Uterus (tissue), 4 donors: Measurements from ENCODE around the gene SYNJ2. TPM values are rescaled to one million over a fixed set of nuclear protein-coding genes. Genes with fewer than 3 reads are reported as not detected.
A peak's percentile ranks its signal among the peaks of the same experiment; 100 is the strongest.

Source experiments
- DNase-seq, 2 donors: peaks; one replicate each; pipeline ENCODE4 v3.0.0-alpha.2; 2019 to 2020
- H3K27ac ChIP-seq, 2 donors: fragments of 200-600 bp; sonication (generic); 1 replicate in 1 of 2; 2 replicates in 1 of 2; pipeline ENCODE4 v1.5.1; 2016 to 2018
- H3K27me3 ChIP-seq, 2 donors: fragments of 200-600 bp; sonication (generic); one replicate each; pipeline ENCODE4 v1.5.1; 2018 to 2019; ENCODE audit warnings: control low read depth in 1 of 2
- H3K36me3 ChIP-seq, 2 donors: fragments of 200-600 bp; sonication (generic); one replicate each; pipeline ENCODE4 v1.5.1; 2019; ENCODE audit warnings: control low read depth in 1 of 2
- H3K4me1 ChIP-seq, 2 donors: fragments of 200-600 bp; sonication (generic); one replicate each; pipeline ENCODE4 v1.5.1; 2018 to 2019; ENCODE audit warnings: control low read depth in 1 of 2
- H3K4me3 ChIP-seq, 2 donors: fragments of 200-600 bp; sonication (generic); 1 replicate in 1 of 2; 2 replicates in 1 of 2; pipeline ENCODE4 v1.5.1; 2018 to 2019; ENCODE audit warnings: mild to moderate bottlenecking in 1 of 2
- H3K9me3 ChIP-seq, 2 donors: fragments of 200-600 bp; sonication (generic); one replicate each; pipeline ENCODE4 v1.5.1; 2019; ENCODE audit warnings: control low read depth in 1 of 2
- POLR2A ChIP-seq, 2 donors: fragments of 450-650 bp; IDR thresholded peaks; one replicate each; pipeline ENCODE4 v1.6.1; 2016; ENCODE audit warnings: antibody characterized with exemption in 2 of 2, mild to moderate bottlenecking in 1 of 2, moderate library complexity in 1 of 2
- intact Hi-C: fragments of 100-400 bp; cut with DNase I; formaldehyde crosslinking; loops from one replicate; pipeline ENCODE4 v1.15.1; 2023; ENCODE audit warnings: low total_unique reads
- total RNA-seq, 4 donors: library from RNA; depleted of rRNA in 3 of 4; stranded (reverse); fragments of >200 nt in 3 of 4; gene quantifications; one replicate each; pipeline versions ENCODE4 v1.1.0 to v1.2.4, GENCODE V29; 2014 to 2023
- TF ChIP-seq, protein P1 (sequence below), 4 experiments: fragments of 200-600 bp in 2 of 4; fragments of 450-650 bp in 2 of 4; sonication (generic) in 2 of 4; IDR thresholded peaks; one replicate each; pipeline ENCODE4 v1.5.1; 2016 to 2019; ENCODE audit warnings: antibody characterized with exemption in 4 of 4, mild to moderate bottlenecking in 2 of 4, moderate library complexity in 1 of 4
- donor health status: DM: yes; HTN: yes; CAD: no.

SYNJ2 gene
- total RNA-seq, 4 donors from 2014 or later, result 9.5 to 32.2 (median 13.5) TPM

DNA sequence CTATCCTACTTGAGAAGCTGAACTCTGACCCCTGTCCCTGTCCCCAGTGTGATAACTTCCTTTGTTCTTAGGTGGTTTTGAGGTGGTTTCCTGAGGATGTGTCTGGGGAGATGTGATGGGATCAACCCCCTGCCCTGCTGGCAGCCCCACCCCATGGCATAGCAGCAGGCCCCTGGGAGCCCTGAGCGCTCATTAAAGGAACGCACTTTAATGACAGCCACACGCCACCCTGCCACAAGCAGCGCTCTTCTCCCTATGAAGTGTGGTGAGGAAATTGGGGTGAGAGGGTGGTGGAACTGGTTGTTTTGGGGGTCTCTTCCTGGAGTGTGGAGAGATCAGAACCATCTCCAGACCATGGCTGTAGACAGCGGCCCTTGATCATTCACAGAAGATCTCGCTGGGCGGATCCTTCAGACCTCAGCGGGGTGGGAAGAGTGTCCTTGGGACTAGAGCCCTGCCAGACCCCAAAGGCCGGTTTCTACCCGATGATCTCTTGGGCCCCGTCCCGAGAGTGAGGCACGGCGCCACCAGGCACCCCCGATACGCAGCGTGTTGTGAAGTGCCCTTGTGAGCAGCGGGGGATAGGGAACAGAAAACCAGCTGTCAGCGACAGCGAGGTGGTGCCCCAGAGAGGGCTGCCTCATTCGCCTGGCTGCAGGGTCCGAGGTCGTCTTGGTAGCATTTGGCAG, 45.4 kb downstream of the SYNJ2 start:
- intact Hi-C loops, result no loop called here
- no peak for TF ChIP-seq POLR2A (IDR thresholded peaks at IDR 0.05)
- DNase-seq, result no peak
- peaks cover 7 to 25% of the 10 kb centered on the region in 2 donors for H3K4me1 ChIP-seq
- no peak overlapping the region for H3K4me3 ChIP-seq
- H3K36me3 ChIP-seq, result no peaks in the 10 kb centered on the region
- no peaks in the 10 kb centered on the region for H3K27me3 ChIP-seq
- no peaks in the 10 kb centered on the region for H3K9me3 ChIP-seq
- peak overlapping the region; percentile 89 to 97 for H3K27ac ChIP-seq

DNA sequence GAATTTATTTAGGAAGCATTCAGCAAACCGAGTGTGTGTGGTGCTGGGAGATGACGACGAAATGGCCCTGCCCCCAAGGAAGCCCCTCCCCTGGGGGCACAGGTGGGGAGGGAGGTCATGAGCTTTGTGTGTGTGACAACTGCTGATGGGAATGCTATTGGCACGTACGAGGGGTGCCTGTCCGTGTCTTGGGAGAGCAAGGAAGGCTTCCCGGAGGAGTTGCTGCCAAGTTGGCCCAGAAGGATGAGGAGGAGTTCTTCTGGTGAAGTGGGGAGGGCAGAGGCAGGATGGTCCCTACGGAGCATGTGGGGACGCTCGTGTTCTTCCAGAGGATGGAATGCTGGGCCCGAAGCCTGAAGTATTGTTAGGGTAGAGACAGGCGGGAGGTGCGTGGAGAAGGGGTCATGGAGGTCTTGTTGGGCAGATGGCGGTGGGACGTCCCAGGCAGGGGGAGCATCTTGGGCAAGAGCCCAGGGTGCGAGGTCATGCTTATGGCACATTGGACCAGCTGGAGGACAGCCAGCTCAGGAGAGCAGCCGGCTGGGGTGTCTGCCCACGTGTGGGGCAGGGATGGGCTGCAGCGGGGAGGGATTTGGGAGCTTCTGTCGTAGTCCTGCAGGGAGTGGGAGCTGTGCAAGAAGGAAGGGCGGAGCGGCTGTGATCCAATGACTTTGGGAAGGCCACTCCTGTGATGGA, 46.1 kb downstream of the SYNJ2 start:
- no peaks in the 10 kb centered on the region for H3K9me3 ChIP-seq
- TF ChIP-seq, protein P1, sequence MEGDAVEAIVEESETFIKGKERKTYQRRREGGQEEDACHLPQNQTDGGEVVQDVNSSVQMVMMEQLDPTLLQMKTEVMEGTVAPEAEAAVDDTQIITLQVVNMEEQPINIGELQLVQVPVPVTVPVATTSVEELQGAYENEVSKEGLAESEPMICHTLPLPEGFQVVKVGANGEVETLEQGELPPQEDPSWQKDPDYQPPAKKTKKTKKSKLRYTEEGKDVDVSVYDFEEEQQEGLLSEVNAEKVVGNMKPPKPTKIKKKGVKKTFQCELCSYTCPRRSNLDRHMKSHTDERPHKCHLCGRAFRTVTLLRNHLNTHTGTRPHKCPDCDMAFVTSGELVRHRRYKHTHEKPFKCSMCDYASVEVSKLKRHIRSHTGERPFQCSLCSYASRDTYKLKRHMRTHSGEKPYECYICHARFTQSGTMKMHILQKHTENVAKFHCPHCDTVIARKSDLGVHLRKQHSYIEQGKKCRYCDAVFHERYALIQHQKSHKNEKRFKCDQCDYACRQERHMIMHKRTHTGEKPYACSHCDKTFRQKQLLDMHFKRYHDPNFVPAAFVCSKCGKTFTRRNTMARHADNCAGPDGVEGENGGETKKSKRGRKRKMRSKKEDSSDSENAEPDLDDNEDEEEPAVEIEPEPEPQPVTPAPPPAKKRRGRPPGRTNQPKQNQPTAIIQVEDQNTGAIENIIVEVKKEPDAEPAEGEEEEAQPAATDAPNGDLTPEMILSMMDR (IDR thresholded peaks at IDR 0.05), result no peak
- no peak for TF ChIP-seq POLR2A (IDR thresholded peaks at IDR 0.05)
- H3K27me3 ChIP-seq, result no peaks in the 10 kb centered on the region
- intact Hi-C loops, result no loop called here
- DNase-seq, result peak; percentile 50 to 56
- H3K36me3 ChIP-seq, result no peaks in the 10 kb centered on the region
- no peak overlapping the region for H3K4me3 ChIP-seq
- H3K27ac ChIP-seq, result peak overlapping the region; percentile 89 to 97
- H3K4me1 ChIP-seq, result peaks cover 7 to 25% of the 10 kb centered on the region in 2 donors

DNA sequence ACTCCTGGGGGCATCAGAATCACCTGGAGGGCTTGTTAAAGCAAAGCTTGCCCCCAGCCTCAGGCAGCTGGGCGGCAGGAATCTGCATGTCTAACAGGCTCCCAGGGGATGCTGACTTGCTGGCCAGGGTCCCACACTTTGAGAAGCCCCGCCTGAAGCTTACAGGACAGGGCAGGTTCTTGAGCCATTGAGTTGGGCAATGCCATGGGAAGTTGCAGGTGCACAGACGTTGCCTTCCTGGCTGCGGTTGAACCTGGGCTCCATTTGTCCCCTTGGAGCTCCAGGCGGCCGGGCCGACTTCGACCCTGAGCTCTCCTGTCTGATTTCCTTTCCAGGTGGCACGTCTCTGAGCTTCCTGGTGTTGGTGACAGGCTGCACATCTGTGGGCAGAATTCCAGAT, 46.8 kb downstream of the SYNJ2 start:
- DNase-seq, result no peak
- H3K4me1 ChIP-seq, result peaks cover 7 to 25% of the 10 kb centered on the region in 2 donors
- H3K36me3 ChIP-seq, result no peaks in the 10 kb centered on the region
- intact Hi-C loops, result no loop called here
- no peaks in the 10 kb centered on the region for H3K27me3 ChIP-seq
- H3K27ac ChIP-seq, result peak overlapping the region; percentile 89 to 97
- H3K4me3 ChIP-seq, result no peak overlapping the region
- TF ChIP-seq, protein P1 (IDR thresholded peaks at IDR 0.05), result no peak
- no peak for TF ChIP-seq POLR2A (IDR thresholded peaks at IDR 0.05)
- H3K9me3 ChIP-seq, result no peaks in the 10 kb centered on the region

DNA sequence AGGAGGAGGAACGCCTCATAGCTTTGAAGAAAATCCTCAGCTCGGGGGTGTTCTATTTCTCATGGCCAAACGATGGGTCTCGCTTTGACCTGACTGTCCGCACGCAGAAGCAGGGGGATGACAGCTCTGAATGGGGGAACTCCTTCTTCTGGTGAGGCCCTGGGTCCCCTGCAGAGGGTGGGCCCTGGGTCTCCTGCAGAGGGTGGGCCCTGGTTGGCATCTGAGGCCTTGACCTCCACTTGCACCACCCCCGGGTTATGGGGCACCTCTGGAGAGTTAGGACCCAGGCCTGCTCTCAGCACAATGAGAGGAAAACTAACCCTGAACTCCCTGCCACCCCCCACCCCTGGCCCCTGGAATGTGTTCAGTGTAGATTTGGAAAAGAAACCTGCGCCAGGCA, 47.2 kb downstream of the SYNJ2 start:
- H3K27ac ChIP-seq, result peak overlapping the region; percentile 89 to 97
- no peak for DNase-seq
- H3K9me3 ChIP-seq, result no peaks in the 10 kb centered on the region
- H3K36me3 ChIP-seq, result no peaks in the 10 kb centered on the region
- no peaks in the 10 kb centered on the region for H3K27me3 ChIP-seq
- intact Hi-C loops, result no loop called here
- H3K4me3 ChIP-seq, result no peak overlapping the region
- H3K4me1 ChIP-seq, result peaks cover 7 to 25% of the 10 kb centered on the region in 2 donors
- TF ChIP-seq, protein P1 (IDR thresholded peaks at IDR 0.05), result no peak
- no peak for TF ChIP-seq POLR2A (IDR thresholded peaks at IDR 0.05)

DNA sequence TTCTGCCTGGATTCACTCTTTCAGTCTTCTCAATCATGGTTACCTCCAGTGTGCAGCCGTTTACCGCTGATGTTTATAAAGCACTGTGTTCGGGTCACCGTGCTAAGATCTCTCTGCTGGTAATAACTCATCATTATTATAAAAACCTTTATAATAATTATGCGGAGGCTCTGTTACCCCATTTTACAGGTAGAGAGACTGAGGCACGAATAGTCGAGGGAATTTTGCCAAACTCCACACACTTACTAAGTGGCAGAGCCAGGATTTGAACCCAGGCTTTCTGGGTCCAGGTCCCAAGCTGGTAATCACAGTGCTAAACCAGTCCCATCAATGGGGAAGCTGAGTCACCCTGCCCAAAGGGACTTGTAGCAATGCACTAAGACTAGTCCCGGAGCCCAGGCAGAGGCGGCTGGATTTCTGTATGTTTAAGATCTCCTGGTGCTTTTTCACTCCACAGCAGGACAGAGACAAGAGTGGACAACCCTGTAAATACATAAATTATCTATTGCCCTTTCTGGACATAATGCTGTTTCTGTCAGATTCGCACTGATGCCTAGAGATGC, 48.1 kb downstream of the SYNJ2 start:
- no peak for DNase-seq
- H3K4me1 ChIP-seq, result peaks cover 7 to 25% of the 10 kb centered on the region in 2 donors

More for the DNA sequence above, 48.1 kb downstream of the SYNJ2 start:
- Histone ChIP-seq H3K4me3 (no peak overlapping the region), H3K9me3 (no peaks in the 10 kb centered on the region), H3K27ac (peak overlapping the region in 1 of 2 donors; percentile 1), H3K27me3 (no peaks in the 10 kb centered on the region), H3K36me3 (no peaks in the 10 kb centered on the region)
- intact Hi-C loops, result no loop called here
- TF ChIP-seq POLR2A (IDR thresholded peaks at IDR 0.05), result no peak
- TF ChIP-seq, protein P1 (IDR thresholded peaks at IDR 0.05), result no peak
